Neural progenitor cell (in vitro differentiated cells): ENCODE data around the gene SRL. TPM values are rescaled to one million over a fixed set of nuclear protein-coding genes. Genes with fewer than 3 reads are reported as not detected.

Source experiments
- DNase-seq: peaks from one replicate; pipeline ENCODE4 v3.0.0-alpha.2; 2016; ENCODE audit warnings: low spot score
- H2AFZ ChIP-seq: fragments of 200-600 bp; sonication (generic); replicated peaks from 2 replicates; pipeline ENCODE4 v1.6.1; 2016; ENCODE audit warnings: antibody characterized with exemption
- H3F3A ChIP-seq: fragments of 200-600 bp; sonication (generic); 2 replicates; pipeline ENCODE4 v1.6.1; 2016; ENCODE audit warnings: antibody characterized with exemption, low read depth
- H3K27ac ChIP-seq: fragments of 200-600 bp; sonication (generic); 2 replicates; pipeline ENCODE4 v1.5.1; 2016; ENCODE audit warnings: mild to moderate bottlenecking
- H3K27me3 ChIP-seq: fragments of 200-600 bp; sonication (generic); 2 replicates; pipeline ENCODE4 v1.6.1; 2016; ENCODE audit warnings: mild to moderate bottlenecking, moderate library complexity
- H3K36me3 ChIP-seq: fragments of 200-600 bp; sonication (generic); 2 replicates; pipeline ENCODE4 v1.5.1; 2016
- H3K4me1 ChIP-seq: fragments of 200-600 bp; sonication (generic); 2 replicates; pipeline ENCODE4 v1.6.1; 2016; ENCODE audit warnings: mixed run types
- H3K4me2 ChIP-seq: fragments of 200-600 bp; sonication (generic); 2 replicates; pipeline ENCODE4 v1.6.1; 2016
- H3K4me3 ChIP-seq: fragments of 200-600 bp; sonication (generic); 2 replicates; pipeline ENCODE4 v1.5.1; 2016
- H3K79me2 ChIP-seq: fragments of 200-600 bp; sonication (generic); 2 replicates; pipeline ENCODE4 v1.6.1; 2016; ENCODE audit warnings: low read depth
- H3K9ac ChIP-seq: fragments of 200-600 bp; sonication (generic); 2 replicates; pipeline ENCODE4 v1.6.1; 2016
- H3K9me3 ChIP-seq: fragments of 200-600 bp; sonication (generic); 2 replicates; pipeline ENCODE4 v1.5.1; 2016; ENCODE audit warnings: low read depth
- H4K20me1 ChIP-seq: fragments of 200-600 bp; sonication (generic); 2 replicates; pipeline ENCODE4 v1.6.1; 2016; ENCODE audit warnings: low read depth
- H3K27ac Mint-ChIP-seq: 3 replicates; pipeline ENCODE4 v1.8.0; 2021; ENCODE audit warnings: mixed read lengths
- H3K27me3 Mint-ChIP-seq: 2 replicates; pipeline ENCODE4 v1.8.0; 2022; ENCODE audit warnings: low read depth, mild to moderate bottlenecking, inconsistent platforms, moderate library complexity, mixed read lengths; ENCODE audit not compliant: insufficient read depth
- H3K36me3 Mint-ChIP-seq: 3 replicates; pipeline ENCODE4 v1.8.0; 2021; ENCODE audit warnings: mixed read lengths
- H3K4me1 Mint-ChIP-seq: 3 replicates; pipeline ENCODE4 v1.8.0; 2021; ENCODE audit warnings: mixed read lengths
- H3K4me3 Mint-ChIP-seq: 3 replicates; pipeline ENCODE4 v1.8.0; 2021; ENCODE audit warnings: mild to moderate bottlenecking, moderate library complexity, mixed read lengths
- H3K9me3 Mint-ChIP-seq: 3 replicates; pipeline ENCODE4 v1.8.0; 2020; ENCODE audit warnings: mixed read lengths
- EZH2 ChIP-seq: fragments of 200-600 bp; sonication (generic); IDR thresholded peaks from 2 replicates; pipeline ENCODE4 v1.6.1; 2017; ENCODE audit warnings: antibody characterized with exemption, mild to moderate bottlenecking, moderate library complexity
- EZH2phosphoT487 ChIP-seq: fragments of 200-600 bp; sonication (generic); IDR thresholded peaks from 2 replicates; pipeline ENCODE4 v1.6.1; 2017; ENCODE audit warnings: antibody characterized with exemption
- total RNA-seq: library from RNA; depleted of rRNA; stranded (reverse); fragments of >200 nt; gene quantifications from 2 replicates; pipeline ENCODE4 v1.2.3, GENCODE V29; 2015; ENCODE audit warnings: low replicate concordance
- TF ChIP-seq, protein P1 (sequence below): fragments of 200-600 bp; sonication (generic); IDR thresholded peaks from 2 replicates; pipeline ENCODE4 v1.5.1; 2017; ENCODE audit warnings: antibody characterized with exemption, mild to moderate bottlenecking

The SRL gene
- total RNA-seq, 1 donor from 2014 or later, result 0.22 TPM

DNA sequence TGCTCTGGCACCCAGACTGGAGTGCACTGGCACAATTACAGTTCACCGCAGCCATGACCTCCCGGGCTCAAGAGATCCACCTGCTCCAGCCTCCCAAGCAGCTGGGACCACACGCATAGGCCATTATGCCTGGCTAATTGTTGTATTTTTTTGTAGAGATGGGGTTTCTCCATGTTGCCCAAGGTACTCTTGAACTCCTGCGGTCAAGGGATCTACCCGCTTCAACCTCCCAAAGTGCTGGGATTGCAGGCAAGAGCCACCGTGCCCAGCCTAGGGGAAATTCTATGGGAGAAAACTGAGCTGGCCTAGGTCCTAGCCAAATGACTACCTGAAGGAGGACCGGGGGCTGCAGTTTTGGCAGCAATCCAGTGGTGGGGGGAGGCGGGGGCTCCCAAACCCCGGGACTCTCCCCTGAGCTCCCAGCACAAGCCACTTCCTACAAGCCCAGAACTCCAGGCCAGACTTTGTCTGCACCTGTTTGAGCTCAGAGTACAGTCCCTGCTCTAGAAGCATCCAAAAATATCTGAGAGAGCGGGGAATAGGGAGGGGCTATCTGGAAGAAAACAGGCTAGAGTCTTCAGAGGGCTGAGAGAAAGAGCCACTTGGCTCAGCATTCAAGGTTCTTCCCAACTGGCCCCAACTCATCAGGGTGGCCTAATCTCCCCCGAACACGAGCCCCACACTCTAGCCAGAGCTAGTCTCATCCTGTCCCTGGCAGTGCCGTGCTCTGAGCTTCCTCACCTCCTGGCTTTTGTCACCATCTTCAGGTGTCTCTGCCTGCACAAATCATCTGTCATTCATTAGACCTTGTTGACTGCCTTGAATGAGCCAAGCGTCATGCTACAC, 9.1 kb downstream of the SRL start:
- no peaks in the 10 kb centered on the region for H3K79me2 ChIP-seq
- H3K27ac ChIP-seq, result no peak overlapping the region
- H3K4me3 ChIP-seq, result no peak overlapping the region
- H3K4me3 Mint-ChIP-seq, result no peak overlapping the region
- H3K27me3 Mint-ChIP-seq, result peaks cover 8% of the 10 kb centered on the region
- no peaks in the 10 kb centered on the region for H3K27me3 ChIP-seq
- TF ChIP-seq EZH2phosphoT487, result no peak
- no peak for TF ChIP-seq EZH2
- no peaks in the 10 kb centered on the region for H3K4me1 ChIP-seq
- H3K36me3 Mint-ChIP-seq, result no peaks in the 10 kb centered on the region
- no peak overlapping the region for H3K9ac ChIP-seq
- H2AFZ ChIP-seq, result no peak overlapping the region
- no peak for DNase-seq
- H3K9me3 ChIP-seq, result no peaks in the 10 kb centered on the region
- H3K9me3 Mint-ChIP-seq, result peaks cover 2% of the 10 kb centered on the region
- no peaks in the 10 kb centered on the region for H3F3A ChIP-seq
- no peak overlapping the region for H3K27ac Mint-ChIP-seq
- H3K4me1 Mint-ChIP-seq, result no peaks in the 10 kb centered on the region
- no peaks in the 10 kb centered on the region for H3K36me3 ChIP-seq
- no peaks in the 10 kb centered on the region for H4K20me1 ChIP-seq
- H3K4me2 ChIP-seq, result no peak overlapping the region

DNA sequence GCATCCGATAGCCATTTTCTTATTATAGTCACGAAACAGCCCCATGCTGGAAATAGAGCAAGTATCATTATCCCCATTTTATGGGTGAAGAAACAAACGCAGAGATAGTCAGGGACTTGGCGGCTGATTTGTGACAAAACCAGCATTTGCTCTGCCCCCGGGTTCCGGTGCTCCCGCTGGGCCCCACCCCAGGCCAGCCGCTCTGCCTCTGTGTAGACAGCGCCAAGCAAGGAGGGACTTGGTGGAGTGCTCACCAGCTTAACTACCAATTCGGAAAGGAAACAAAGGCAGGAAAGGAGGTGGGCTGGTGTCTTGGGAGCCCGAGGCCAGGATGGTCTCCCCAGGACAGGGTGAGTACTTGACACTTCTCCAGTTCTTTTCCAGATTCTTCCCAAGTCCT, 10.0 kb downstream of the SRL start:
- Histone ChIP-seq H3K36me3 (no peaks in the 10 kb centered on the region), H3K27ac (no peak overlapping the region), H3K4me1 (no peaks in the 10 kb centered on the region), H4K20me1 (no peaks in the 10 kb centered on the region), H3K4me2 (no peak overlapping the region), H3K9ac (no peak overlapping the region), H3K4me3 (no peak overlapping the region), H3K27me3 (no peaks in the 10 kb centered on the region), H3K79me2 (no peaks in the 10 kb centered on the region), H2AFZ (no peak overlapping the region), H3K9me3 (no peaks in the 10 kb centered on the region), H3F3A (no peaks in the 10 kb centered on the region)
- no peak for DNase-seq
- peaks cover 8% of the 10 kb centered on the region for H3K27me3 Mint-ChIP-seq
- no peak for TF ChIP-seq EZH2
- TF ChIP-seq, protein P1, sequence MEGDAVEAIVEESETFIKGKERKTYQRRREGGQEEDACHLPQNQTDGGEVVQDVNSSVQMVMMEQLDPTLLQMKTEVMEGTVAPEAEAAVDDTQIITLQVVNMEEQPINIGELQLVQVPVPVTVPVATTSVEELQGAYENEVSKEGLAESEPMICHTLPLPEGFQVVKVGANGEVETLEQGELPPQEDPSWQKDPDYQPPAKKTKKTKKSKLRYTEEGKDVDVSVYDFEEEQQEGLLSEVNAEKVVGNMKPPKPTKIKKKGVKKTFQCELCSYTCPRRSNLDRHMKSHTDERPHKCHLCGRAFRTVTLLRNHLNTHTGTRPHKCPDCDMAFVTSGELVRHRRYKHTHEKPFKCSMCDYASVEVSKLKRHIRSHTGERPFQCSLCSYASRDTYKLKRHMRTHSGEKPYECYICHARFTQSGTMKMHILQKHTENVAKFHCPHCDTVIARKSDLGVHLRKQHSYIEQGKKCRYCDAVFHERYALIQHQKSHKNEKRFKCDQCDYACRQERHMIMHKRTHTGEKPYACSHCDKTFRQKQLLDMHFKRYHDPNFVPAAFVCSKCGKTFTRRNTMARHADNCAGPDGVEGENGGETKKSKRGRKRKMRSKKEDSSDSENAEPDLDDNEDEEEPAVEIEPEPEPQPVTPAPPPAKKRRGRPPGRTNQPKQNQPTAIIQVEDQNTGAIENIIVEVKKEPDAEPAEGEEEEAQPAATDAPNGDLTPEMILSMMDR, result no peak
- no peak for TF ChIP-seq EZH2phosphoT487
- no peak overlapping the region for H3K4me3 Mint-ChIP-seq
- H3K36me3 Mint-ChIP-seq, result no peaks in the 10 kb centered on the region
- no peak overlapping the region for H3K27ac Mint-ChIP-seq
- H3K9me3 Mint-ChIP-seq, result peaks cover 2% of the 10 kb centered on the region
- H3K4me1 Mint-ChIP-seq, result no peaks in the 10 kb centered on the region

DNA sequence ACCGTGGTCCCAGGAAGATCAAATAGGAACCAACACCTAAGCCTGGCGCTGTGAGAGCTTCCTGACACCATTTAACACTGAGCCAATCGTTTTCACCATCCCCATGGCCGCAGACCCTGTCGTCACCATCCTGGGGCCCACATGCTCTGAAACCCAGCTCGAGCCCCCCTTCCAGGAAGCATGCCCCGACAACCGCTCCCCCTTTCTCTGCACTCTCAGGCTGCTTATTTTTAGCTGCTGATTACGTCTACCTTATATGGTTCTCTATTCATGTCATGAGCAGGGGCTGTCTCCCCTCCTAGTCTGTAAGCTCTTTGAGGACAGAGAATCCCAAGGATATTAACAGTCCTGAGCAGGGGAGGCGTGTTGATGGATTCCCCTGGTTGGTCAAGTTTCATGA, 10.5 kb downstream of the SRL start:
- no peak for TF ChIP-seq EZH2phosphoT487
- no peaks in the 10 kb centered on the region for H3K79me2 ChIP-seq
- no peaks in the 10 kb centered on the region for H3K9me3 ChIP-seq
- H3K27me3 Mint-ChIP-seq, result peaks cover 8% of the 10 kb centered on the region
- H3K4me2 ChIP-seq, result no peak overlapping the region
- H3K9me3 Mint-ChIP-seq, result peaks cover 2% of the 10 kb centered on the region
- no peak overlapping the region for H3K4me3 Mint-ChIP-seq
- no peaks in the 10 kb centered on the region for H4K20me1 ChIP-seq
- no peaks in the 10 kb centered on the region for H3K4me1 ChIP-seq
- H3K4me1 Mint-ChIP-seq, result no peaks in the 10 kb centered on the region
- no peak overlapping the region for H3K9ac ChIP-seq
- H3K27me3 ChIP-seq, result no peaks in the 10 kb centered on the region
- DNase-seq, result no peak
- no peak overlapping the region for H2AFZ ChIP-seq
- H3K36me3 Mint-ChIP-seq, result no peaks in the 10 kb centered on the region
- H3K4me3 ChIP-seq, result no peak overlapping the region
- no peaks in the 10 kb centered on the region for H3F3A ChIP-seq
- H3K27ac Mint-ChIP-seq, result no peak overlapping the region
- no peak overlapping the region for H3K27ac ChIP-seq
- no peaks in the 10 kb centered on the region for H3K36me3 ChIP-seq

DNA sequence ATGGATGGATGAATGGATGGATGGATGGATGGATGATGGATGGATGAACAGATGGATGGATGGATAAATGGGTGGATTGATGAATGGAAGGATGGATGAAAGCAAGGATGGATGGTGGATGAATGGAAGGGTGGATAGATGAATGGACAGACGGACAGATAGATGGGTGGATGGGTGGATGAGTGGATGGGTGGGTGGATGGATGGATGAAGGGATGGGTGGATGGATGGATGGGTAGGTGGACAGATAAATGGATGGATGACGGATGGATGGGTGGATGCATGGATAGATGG, 14.9 kb downstream of the SRL start:
- Mint-ChIP-seq H3K4me1 (peaks cover 3% of the 10 kb centered on the region), H3K4me3 (no peak overlapping the region)

More for the DNA sequence above, 14.9 kb downstream of the SRL start:
- no peak overlapping the region for H3K27ac ChIP-seq
- H3K9me3 ChIP-seq, result no peaks in the 10 kb centered on the region
- H2AFZ ChIP-seq, result no peak overlapping the region
- no peak overlapping the region for H3K9ac ChIP-seq
- H3K27me3 ChIP-seq, result no peaks in the 10 kb centered on the region
- H3K36me3 ChIP-seq, result no peaks in the 10 kb centered on the region
- H3K4me2 ChIP-seq, result no peak overlapping the region
- no peak for DNase-seq
- Mint-ChIP-seq H3K27ac (no peak overlapping the region), H3K9me3 (no peaks in the 10 kb centered on the region), H3K27me3 (peaks cover 9% of the 10 kb centered on the region), H3K36me3 (no peaks in the 10 kb centered on the region)
- H3F3A ChIP-seq, result no peaks in the 10 kb centered on the region
- no peaks in the 10 kb centered on the region for H3K4me1 ChIP-seq
- H4K20me1 ChIP-seq, result no peaks in the 10 kb centered on the region
- no peak overlapping the region for H3K4me3 ChIP-seq
- no peaks in the 10 kb centered on the region for H3K79me2 ChIP-seq
- TF ChIP-seq EZH2 (no peak), EZH2phosphoT487 (no peak)
- TF ChIP-seq, protein P1, result no peak
